Esophagus mucosa (tissue), 1 donor: Measurements from ENCODE around the gene CALHM4. TPM values are rescaled to one million over a fixed set of nuclear protein-coding genes. Genes with fewer than 3 reads are reported as not detected.

Source experiments
- ATAC-seq: fragments of 200-7000 bp; cut with Tn5 transposase; one replicate; pipeline ENCODE4 v1.9.1; 2020
- total RNA-seq: library from RNA; stranded (reverse); gene quantifications from one replicate; pipeline ENCODE4 v1.2.4, GENCODE V29; 2023
- donor health status: DM: yes; HTN: yes; CAD: no.

The CALHM4 gene
- total RNA-seq, 1 donor from 2014 or later: not detected

GRCh38 chr6:116543149-116543548 is 10.4 kb upstream of the CALHM4 start:
- no peak for ATAC-seq

DNA sequence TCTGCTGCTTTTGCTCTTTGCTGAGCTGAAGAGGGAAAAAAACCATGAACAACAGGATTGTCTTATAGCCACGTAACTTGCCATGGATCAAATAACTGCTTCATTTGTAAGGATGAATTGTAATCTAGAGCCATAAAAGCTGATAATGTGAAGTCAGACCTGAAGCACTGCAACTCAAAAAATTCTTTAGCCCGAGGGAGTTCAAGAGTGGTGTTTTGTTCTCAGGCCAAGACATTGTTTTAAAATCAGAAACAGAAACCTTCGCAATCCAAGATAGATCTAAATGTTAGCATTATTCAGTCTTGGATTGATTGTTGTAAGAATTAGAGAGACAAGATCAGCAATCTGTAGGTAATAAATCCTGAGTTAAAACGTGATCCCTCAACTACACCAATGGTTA is 7.9 kb upstream of the CALHM4 start, which contains the start of gene TRAPPC3L:
Gene TRAPPC3L, minus strand, starts transcription at position 34 of the 400 bp plus-strand sequence. CDS start 170 bp downstream, outside the sequence.
- no peak for ATAC-seq

GRCh38 chr6:116547358-116547757 is 6.2 kb upstream of the CALHM4 start:
- no peak for ATAC-seq

- no peak for ATAC-seq
Measured at GRCh38 chr6:116550796-116551195, 2.8 kb upstream of the CALHM4 start.

DNA sequence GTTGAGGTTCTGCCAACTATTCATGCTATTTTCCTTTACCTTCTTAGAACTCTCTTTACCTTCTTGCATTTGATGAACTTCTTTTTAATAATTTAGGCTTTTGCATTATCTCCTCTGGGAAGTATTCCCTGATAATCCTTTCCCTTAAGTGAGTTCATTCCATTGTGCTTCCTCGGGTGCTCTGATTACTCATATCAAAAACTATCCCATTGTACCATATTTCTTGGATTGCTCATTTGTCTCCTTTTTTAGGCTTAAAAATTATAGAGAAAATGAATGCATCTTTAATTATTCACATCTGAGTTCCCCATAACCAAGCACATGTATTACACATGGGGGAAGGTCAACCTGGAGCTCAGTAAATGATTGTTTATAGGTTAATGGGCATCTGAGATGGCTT is 2.5 kb downstream of the CALHM4 start:
- ATAC-seq: no peak

DNA sequence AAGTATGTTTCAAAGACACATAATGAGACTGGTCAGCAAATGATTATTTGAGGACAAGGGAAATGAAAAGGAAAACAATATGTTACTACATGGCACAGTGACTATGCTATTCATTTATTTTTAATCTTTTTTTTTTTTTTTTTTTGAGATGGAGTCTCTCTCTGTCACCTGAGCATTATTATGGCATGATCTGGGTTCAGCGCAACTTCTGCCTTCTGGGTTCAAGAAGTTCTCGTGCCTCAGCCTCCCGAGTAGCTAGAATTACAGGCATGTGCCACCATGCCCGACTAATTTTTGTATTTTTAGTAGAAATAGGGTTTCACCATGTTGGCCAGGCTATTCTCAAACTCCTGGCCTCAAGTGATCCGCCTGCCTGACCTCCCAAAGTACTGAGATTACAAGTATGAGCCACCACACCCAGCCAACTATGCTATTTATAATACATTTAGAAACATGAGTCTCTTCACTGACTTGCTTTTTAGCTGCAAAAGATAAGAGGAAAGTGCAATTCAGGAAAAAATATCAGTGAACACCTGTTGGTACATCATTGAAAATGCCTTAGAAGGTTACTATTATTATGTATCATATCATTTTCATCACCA is 3.4 kb downstream of the CALHM4 start:
- no peak for ATAC-seq

DNA sequence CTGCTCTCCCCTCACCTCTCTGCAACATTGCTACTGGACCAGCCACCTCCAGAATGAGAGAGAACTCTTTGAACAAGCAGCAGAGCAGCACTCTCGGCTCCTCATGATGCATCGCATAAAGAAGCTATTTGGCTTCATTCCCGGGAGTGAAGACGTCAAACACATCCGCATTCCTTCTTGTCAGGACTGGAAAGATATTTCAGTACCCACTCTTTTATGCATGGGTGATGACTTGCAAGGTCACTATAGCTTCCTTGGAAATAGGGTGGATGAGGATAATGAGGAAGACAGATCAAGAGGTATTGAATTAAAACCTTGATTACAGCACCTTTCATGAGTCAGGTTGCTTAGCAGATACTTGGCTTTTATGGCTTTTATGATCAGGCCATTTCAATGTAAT is 4.3 kb downstream of the CALHM4 start:
- peak; percentile 77 for ATAC-seq

GRCh38 chr6:116560130-116560529 is 6.6 kb downstream of the CALHM4 start:
- no peak for ATAC-seq

- ATAC-seq: peak; percentile 77
Measured at GRCh38 chr6:116561377-116562018, 7.9 kb downstream of the CALHM4 start.

DNA sequence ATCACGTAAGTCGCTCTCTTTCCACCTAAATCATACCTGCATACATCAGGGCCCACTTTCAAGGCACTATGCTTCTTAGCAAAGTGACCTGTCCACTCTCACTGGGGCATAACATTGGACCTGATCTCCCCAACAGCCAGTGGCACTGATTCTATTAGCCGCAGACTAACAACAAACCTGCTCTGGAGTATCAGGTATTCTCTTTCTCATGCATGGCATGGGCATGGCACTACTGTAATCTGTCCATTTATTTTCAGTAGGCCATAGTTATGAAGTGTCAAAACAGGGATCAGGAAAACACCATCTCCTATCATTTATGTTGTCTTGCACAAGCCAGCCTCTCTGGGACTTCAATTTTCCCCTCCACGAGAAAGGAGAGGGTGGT is 8.5 kb downstream of the CALHM4 start:
- no peak for ATAC-seq

- ATAC-seq: no peak
Measured at GRCh38 chr6:116562614-116563013, 9.1 kb downstream of the CALHM4 start.

GRCh38 chr6:116563830-116564229 is 10.3 kb downstream of the CALHM4 start:
- ATAC-seq: no peak

GRCh38 chr6:116564311-116564710 is 10.8 kb downstream of the CALHM4 start:
- no peak for ATAC-seq

DNA sequence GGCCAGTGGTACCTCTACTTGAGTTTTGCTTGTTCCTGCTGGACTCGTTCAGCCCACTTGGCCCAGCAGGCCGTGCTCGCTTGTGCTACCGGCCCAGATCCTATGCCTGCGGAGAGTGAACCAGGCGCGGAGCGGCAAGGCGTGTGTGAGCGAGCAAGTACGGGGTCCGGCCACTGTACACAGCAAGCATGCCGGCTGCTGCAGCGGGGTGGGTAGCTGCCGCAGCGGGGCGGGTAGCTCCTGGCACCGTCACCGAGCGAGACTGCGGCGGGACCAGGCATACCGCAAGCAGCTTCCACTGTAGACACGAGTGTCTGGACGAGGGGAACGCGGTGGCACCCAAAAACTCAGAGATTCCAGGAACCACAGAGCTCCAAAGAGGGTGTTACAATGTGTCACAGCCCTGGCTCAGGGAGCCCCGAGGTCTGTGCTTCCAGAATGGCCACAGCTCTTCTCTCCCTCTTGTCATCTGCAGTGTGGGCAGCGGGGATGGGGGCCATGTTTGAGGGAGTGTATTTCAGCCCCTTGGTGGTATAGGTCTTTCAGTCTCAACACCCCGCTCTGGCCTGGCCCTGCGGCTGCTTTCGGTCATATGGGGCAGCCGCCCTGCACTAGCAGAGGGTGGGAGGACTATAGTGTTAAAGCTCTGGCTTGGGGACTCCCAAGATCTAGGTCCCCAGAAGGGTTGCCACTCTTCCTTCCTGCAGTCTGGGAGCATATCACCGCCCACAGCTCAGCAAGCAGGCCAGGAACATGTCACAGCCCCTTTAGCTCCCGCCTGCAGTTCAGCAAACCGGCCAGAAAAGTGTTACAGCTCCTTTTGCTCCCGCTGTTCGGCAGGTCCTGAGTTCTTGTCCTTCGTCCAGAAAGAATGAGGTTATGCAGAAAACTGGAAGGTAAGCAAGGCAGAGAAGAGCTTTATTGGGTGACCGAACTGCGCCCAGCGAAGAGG is 11.6 kb downstream of the CALHM4 start:
- peak; percentile 53 for ATAC-seq

DNA sequence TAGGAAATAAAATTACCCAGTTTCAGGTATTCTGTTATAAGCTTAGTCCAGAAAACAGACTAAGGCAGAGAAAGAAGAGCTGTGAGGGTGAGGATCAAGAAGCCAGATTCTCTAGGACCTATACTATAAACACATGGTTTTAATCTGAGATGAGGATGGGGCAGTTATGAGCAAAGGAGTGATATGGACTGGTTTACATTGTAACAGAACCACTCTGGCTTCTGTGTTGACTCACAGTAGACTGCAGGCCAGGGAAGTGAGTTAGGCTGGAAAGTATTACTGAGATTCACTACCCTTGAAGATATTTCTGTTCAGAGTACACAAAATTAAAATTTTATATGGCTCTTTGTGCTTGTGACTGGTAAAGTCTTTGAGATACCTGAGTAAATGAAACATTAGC is 14.6 kb downstream of the CALHM4 start:
- no peak for ATAC-seq

- ATAC-seq: no peak
Measured at GRCh38 chr6:116568821-116569755, 15.5 kb downstream of the CALHM4 start.

- peak; percentile 100 for ATAC-seq
Measured at GRCh38 chr6:116570856-116571682, 17.5 kb downstream of the CALHM4 start, which contains the start of gene RWDD1. Gene RWDD1, plus strand, starts transcription at chr6:116571504. Its CDS starts 79 bp downstream, at chr6:116571583.

DNA sequence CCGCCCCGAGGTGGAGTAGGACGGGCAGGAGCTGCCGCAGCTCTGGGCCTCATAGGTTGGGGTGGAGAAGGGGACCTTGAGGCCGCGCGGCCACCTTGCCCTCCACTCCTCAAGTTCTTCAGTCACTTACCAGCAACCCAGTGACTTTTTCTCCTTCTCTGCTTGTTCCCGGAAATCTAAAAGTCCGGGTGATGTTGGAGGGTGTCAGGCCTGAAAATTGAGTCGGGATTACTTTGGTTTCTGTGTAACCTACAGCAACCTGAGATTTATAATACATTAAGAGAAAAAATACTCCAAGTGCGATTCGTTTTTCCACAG is 18.1 kb downstream of the CALHM4 start:
- no peak for ATAC-seq

- ATAC-seq: no peak
Measured at GRCh38 chr6:116572162-116572561, 18.6 kb downstream of the CALHM4 start.

DNA sequence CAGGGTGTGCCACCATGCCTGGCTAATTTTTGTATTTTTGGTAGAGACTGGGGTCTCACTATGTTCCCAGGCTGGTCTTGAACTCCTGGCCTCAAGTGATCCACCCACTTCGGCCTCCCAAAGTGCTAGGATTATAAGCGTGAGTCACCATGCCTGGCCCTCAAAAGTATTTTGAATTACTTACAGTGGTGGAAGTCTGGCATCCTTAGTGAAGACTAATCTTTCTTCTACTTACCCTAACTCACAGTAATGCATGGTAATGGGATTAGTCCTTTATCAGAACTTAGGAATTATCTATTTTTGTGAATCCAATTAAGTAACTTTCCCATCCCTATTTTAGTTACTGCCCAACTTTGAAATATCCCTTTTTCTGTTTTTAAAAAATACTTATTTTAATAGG is 21.7 kb downstream of the CALHM4 start:
- ATAC-seq: no peak

- ATAC-seq: no peak
Measured at GRCh38 chr6:116577486-116577885, 23.9 kb downstream of the CALHM4 start.
